ENCODE measurements around the gene FPR3. TPM values are rescaled to one million over a fixed set of nuclear protein-coding genes. Genes with fewer than 3 reads are reported as not detected.
A peak's percentile ranks its signal among the peaks of the same experiment; 100 is the strongest.

Gene FPR3
- total and polyA plus RNA-seq, 2 donors (not counting 1 experiment from before 2014, with no cell fraction given) = not detected

- no peaks in the 10 kb centered on the region for H3K79me2 ChIP-seq (ENCODE audit: control insufficient read depth, insufficient read depth, low read length)
- H3K27me3 ChIP-seq (ENCODE audit: control insufficient read depth, insufficient read depth, low read length) = no peaks in the 10 kb centered on the region
- H3K4me3 ChIP-seq (replicated peaks in 1 of 4; ENCODE audit: control extremely low read depth in 1 of 4, insufficient read depth in 1 of 4, low read depth in 3 of 4, low read length in 4 of 4) = no peak overlapping the region
- H3K4me1 ChIP-seq (ENCODE audit: control insufficient read depth, extremely low read depth, insufficient read depth, low read length) = no peaks in the 10 kb centered on the region
- no peak overlapping the region for H3K9ac ChIP-seq (ENCODE audit: insufficient read depth, low read length)
- DNase-seq (ENCODE audit: low read depth in 2 of 2) = no peak
- H3K4me2 ChIP-seq (ENCODE audit: extremely low read depth, insufficient read depth, low read length) = no peak overlapping the region
- no peak overlapping the region for H2AFZ ChIP-seq (ENCODE audit: low read length)
- H3K27ac ChIP-seq (ENCODE audit: insufficient read depth, low read length) = peak overlapping the region; percentile 18
- H3K36me3 ChIP-seq (ENCODE audit: control insufficient read depth, insufficient read depth, low read length) = no peaks in the 10 kb centered on the region
- no peaks in the 10 kb centered on the region for H4K20me1 ChIP-seq (ENCODE audit: control insufficient read depth, extremely low read depth, insufficient read depth, low read length)
- no peaks in the 10 kb centered on the region for H3K9me3 ChIP-seq (ENCODE audit: control insufficient read depth, insufficient read depth, low read depth, low read length)
- TF ChIP-seq CTCF (conservative IDR thresholded peaks at IDR 0.05 in 1 of 2, IDR thresholded peaks at IDR 0.05 in 1 of 2; ENCODE audit: low read depth in 1 of 2, low read length in 2 of 2) (no peak), EZH2 (IDR thresholded peaks at IDR 0.05; ENCODE audit: low read length, missing control alignments) (no peak)
Measured at GRCh38 chr19:51784109-51784785, 10.7 kb upstream of the FPR3 start.

GRCh38 chr19:51784922-51785690, 9.9 kb upstream of the FPR3 start:
- TF ChIP-seq EZH2 (IDR thresholded peaks at IDR 0.05; ENCODE audit: low read length, missing control alignments) (no peak), CTCF (conservative IDR thresholded peaks at IDR 0.05 in 1 of 2, IDR thresholded peaks at IDR 0.05 in 1 of 2; ENCODE audit: low read depth in 1 of 2, low read length in 2 of 2) (no peak)
- Histone ChIP-seq H4K20me1 (ENCODE audit: control insufficient read depth, extremely low read depth, insufficient read depth, low read length) (no peaks in the 10 kb centered on the region), H3K27me3 (ENCODE audit: control insufficient read depth, insufficient read depth, low read length) (no peaks in the 10 kb centered on the region), H2AFZ (ENCODE audit: low read length) (no peak overlapping the region), H3K9ac (ENCODE audit: insufficient read depth, low read length) (no peak overlapping the region), H3K79me2 (ENCODE audit: control insufficient read depth, insufficient read depth, low read length) (no peaks in the 10 kb centered on the region), H3K4me3 (replicated peaks in 1 of 4; ENCODE audit: control extremely low read depth in 1 of 4, insufficient read depth in 1 of 4, low read depth in 3 of 4, low read length in 4 of 4) (no peak overlapping the region), H3K27ac (ENCODE audit: insufficient read depth, low read length) (no peak overlapping the region), H3K9me3 (ENCODE audit: control insufficient read depth, insufficient read depth, low read depth, low read length) (no peaks in the 10 kb centered on the region), H3K36me3 (ENCODE audit: control insufficient read depth, insufficient read depth, low read length) (no peaks in the 10 kb centered on the region), H3K4me2 (ENCODE audit: extremely low read depth, insufficient read depth, low read length) (no peak overlapping the region), H3K4me1 (ENCODE audit: control insufficient read depth, extremely low read depth, insufficient read depth, low read length) (no peaks in the 10 kb centered on the region)
- peak; percentile 48 to 71 for DNase-seq (ENCODE audit: low read depth in 2 of 2)

GRCh38 chr19:51786646-51787494, 8.1 kb upstream of the FPR3 start:
- no peak overlapping the region for H3K9ac ChIP-seq (ENCODE audit: insufficient read depth, low read length)
- no peak overlapping the region for H3K4me2 ChIP-seq (ENCODE audit: extremely low read depth, insufficient read depth, low read length)
- H2AFZ ChIP-seq (ENCODE audit: low read length) = no peak overlapping the region
- no peaks in the 10 kb centered on the region for H3K27me3 ChIP-seq (ENCODE audit: control insufficient read depth, insufficient read depth, low read length)
- no peaks in the 10 kb centered on the region for H3K4me1 ChIP-seq (ENCODE audit: control insufficient read depth, extremely low read depth, insufficient read depth, low read length)
- H4K20me1 ChIP-seq (ENCODE audit: control insufficient read depth, extremely low read depth, insufficient read depth, low read length) = no peaks in the 10 kb centered on the region
- H3K9me3 ChIP-seq (ENCODE audit: control insufficient read depth, insufficient read depth, low read depth, low read length) = no peaks in the 10 kb centered on the region
- TF ChIP-seq EZH2 (IDR thresholded peaks at IDR 0.05; ENCODE audit: low read length, missing control alignments) (no peak), CTCF (conservative IDR thresholded peaks at IDR 0.05 in 1 of 2, IDR thresholded peaks at IDR 0.05 in 1 of 2; ENCODE audit: low read depth in 1 of 2, low read length in 2 of 2) (no peak)
- no peak for DNase-seq (ENCODE audit: low read depth in 2 of 2)
- no peak overlapping the region for H3K4me3 ChIP-seq (replicated peaks in 1 of 4; ENCODE audit: control extremely low read depth in 1 of 4, insufficient read depth in 1 of 4, low read depth in 3 of 4, low read length in 4 of 4)
- no peak overlapping the region for H3K27ac ChIP-seq (ENCODE audit: insufficient read depth, low read length)
- no peaks in the 10 kb centered on the region for H3K36me3 ChIP-seq (ENCODE audit: control insufficient read depth, insufficient read depth, low read length)
- H3K79me2 ChIP-seq (ENCODE audit: control insufficient read depth, insufficient read depth, low read length) = no peaks in the 10 kb centered on the region
